Adrenal gland (tissue), 12 donors: ENCODE data around the gene GRPEL1. TPM values are rescaled to one million over a fixed set of nuclear protein-coding genes. Genes with fewer than 3 reads are reported as not detected.

Experiments used
- DNase-seq, 7 donors: peaks; one replicate each; pipeline ENCODE4 v3.0.0-alpha.2; 2019 to 2020
- H3K27ac ChIP-seq, 5 donors: fragments of 200-600 bp; sonication (generic) in 4 of 5; 1 replicate in 3 of 5; 2 replicates in 2 of 5; pipeline versions ENCODE4 v1.5.1 to v1.8.0; 2016 to 2020; ENCODE audit warnings: mild to moderate bottlenecking in 1 of 5
- H3K27me3 ChIP-seq: fragments of 200-600 bp; 2 replicates; pipeline ENCODE4 v1.8.0; 2021
- H3K36me3 ChIP-seq, 2 donors: fragments of 200-600 bp; replicated peaks in 1 of 2; 1 replicate in 1 of 2; 2 replicates in 1 of 2; pipeline versions ENCODE4 v1.5.1 to v1.8.0; 2018 to 2022
- H3K4me1 ChIP-seq, 2 donors: fragments of 200-600 bp; replicated peaks in 1 of 2; 1 replicate in 1 of 2; 2 replicates in 1 of 2; pipeline versions ENCODE4 v1.5.1 to v1.8.0; 2018 to 2021
- H3K4me3 ChIP-seq, 4 donors: fragments of 200-600 bp; sonication (generic) in 3 of 4; one replicate each; pipeline ENCODE4 v1.5.1; 2016 to 2018
- H3K9me3 ChIP-seq, 3 donors: fragments of 200-600 bp; sonication (generic) in 1 of 3; replicated peaks in 1 of 3; 1 replicate in 2 of 3; 2 replicates in 1 of 3; pipeline versions ENCODE4 v1.5.1 to v1.8.0; 2016 to 2021
- CTCF ChIP-seq, 6 experiments: fragments of 450-650 bp in 4 of 6; fragments of 200-600 bp in 2 of 6; sonication (generic) in 1 of 6; IDR thresholded peaks; 1 replicate in 5 of 6; 2 replicates in 1 of 6; pipeline versions ENCODE4 v1.5.1 to v1.8.0; 2016 to 2021; ENCODE audit warnings: antibody characterized with exemption in 6 of 6, mild to moderate bottlenecking in 2 of 6, moderate library complexity in 1 of 6
- POLR2A ChIP-seq, 2 donors: fragments of 450-650 bp; IDR thresholded peaks; one replicate each; pipeline ENCODE4 v1.6.1; 2017; ENCODE audit warnings: antibody characterized with exemption in 2 of 2, mild to moderate bottlenecking in 2 of 2, moderate library complexity in 1 of 2
- WGBS, 4 donors: extraction: QIAGEN DNeasy Blood & Tissue Kit in 2 of 4; methylation state at CpG; one replicate each; pipeline versions ENCODE4 v1.1.5 to v1.1.7; 2013 to 2017; 5-methylcytosine and 5-hydroxymethylcytosine counted together
- intact Hi-C, 2 donors: fragments of 100-400 bp; cut with DNase I; formaldehyde crosslinking; loops; one replicate each; pipeline versions ENCODE4 v1.14.1 to v1.15.0; 2022 to 2023
- polyA plus RNA-seq, 3 donors: library from polyadenylated mRNA; stranded (reverse); fragments of 200-250 nt in 2 of 3; fragments of 350-450 nt in 1 of 3; fragmentation: Illumina TruSeq in 1 of 3; extraction: RNeasy Lipid Tissue Mini Kit (QIAGEN cat#74804) in 1 of 3; gene quantifications; one replicate each; pipeline ENCODE4 v1.2.3, GENCODE V29; 2013 to 2014
- total RNA-seq, 9 donors: library from RNA; depleted of rRNA in 4 of 9; stranded (reverse); fragments of >200 nt in 4 of 9; fragments of 120-200 nt in 1 of 9; fragmentation: NEBNext Ultra II Directional in 1 of 9; extraction: Animal tissue kit (Norgen Biotek cat#: 25700) in 1 of 9; gene quantifications; one replicate each; pipeline versions ENCODE4 v1.1.0 to v1.2.4, GENCODE V29; 2013 to 2023
- donor health status: healthy with polysubstance abuse.
- donor health status: Bipolar disorder and iron deficiency.
- donor health status: DM: yes; HTN: yes; CAD: no.
- donor health status: DM: no; HTN: no; CAD: no.
- donor health status: DM: no; HTN: no; CAD: no.
- donor health status: DM: yes; HTN: yes; CAD: no.

The GRPEL1 gene
- total and polyA plus RNA-seq, 12 donors, result 35.8 to 439 (median 80.0) TPM

GRCh38 chr4:7068883-7069282, 1.0 kb upstream of the GRPEL1 start:
- intact Hi-C loops, result loop anchor here in 1 of 2 donors (5.0 kb wide), 1 partner anchor 352 kb away; the partner anchor contains the start of gene BLOC1S4
- no peaks in the 10 kb centered on the region for H3K27me3 ChIP-seq
- TF ChIP-seq POLR2A (IDR thresholded peaks at IDR 0.05), result no peak
- TF ChIP-seq CTCF (IDR thresholded peaks at IDR 0.05), result no peak
- peak in 1 of 7 donors; percentile 52 for DNase-seq
- H3K27ac ChIP-seq, result peak overlapping the region; percentile 68 to 95 (median 83)
- no peaks in the 10 kb centered on the region for H3K9me3 ChIP-seq
- WGBS, 4 donors, result 16 to 67% (median 25%) methylated on average over 6 to 20 of the region's 20 CpGs
- peaks cover 26 to 39% of the 10 kb centered on the region in 2 donors for H3K4me1 ChIP-seq
- peaks cover 0 to 10% of the 10 kb centered on the region in 2 donors for H3K36me3 ChIP-seq
- H3K4me3 ChIP-seq, result peak overlapping the region in 2 of 4 donors; percentile 44 to 66

- peak in 1 of 6 experiments; percentile 3 for TF ChIP-seq CTCF (IDR thresholded peaks at IDR 0.05)
- no peak for TF ChIP-seq POLR2A (IDR thresholded peaks at IDR 0.05)
- Histone ChIP-seq H3K36me3 (peaks cover 0 to 16% of the 10 kb centered on the region in 2 donors), H3K4me3 (peak overlapping the region; percentile 24 to 66 (median 52)), H3K4me1 (peaks cover 26 to 39% of the 10 kb centered on the region in 2 donors), H3K9me3 (no peaks in the 10 kb centered on the region), H3K27me3 (no peaks in the 10 kb centered on the region), H3K27ac (peak overlapping the region; percentile 68 to 95 (median 83))
- no peak for DNase-seq
- intact Hi-C loops, result loop anchor here in 1 of 2 donors (5.0 kb wide), 1 partner anchor 351 kb away; the partner anchor contains the start of gene BLOC1S4
- 0 to 2% (median 1%) methylated on average over 12 to 50 of the region's 50 CpGs for WGBS, 4 donors
Measured at GRCh38 chr4:7068279-7068842, 497 bp upstream of the GRPEL1 start.

GRCh38 chr4:7067126-7067451, 775 bp downstream of the GRPEL1 start:
- Histone ChIP-seq H3K36me3 (peaks cover 0 to 26% of the 10 kb centered on the region in 2 donors), H3K27ac (peak overlapping the region; percentile 93 to 98 (median 95)), H3K9me3 (no peaks in the 10 kb centered on the region), H3K27me3 (no peaks in the 10 kb centered on the region), H3K4me1 (peaks cover 26 to 39% of the 10 kb centered on the region in 2 donors), H3K4me3 (peak overlapping the region in 3 of 4 donors; percentile 36 to 88 (median 66))
- TF ChIP-seq POLR2A (IDR thresholded peaks at IDR 0.05) (no peak), CTCF (IDR thresholded peaks at IDR 0.05) (no peak)
- peak in 2 of 7 donors; percentile 90 to 91 for DNase-seq
- WGBS, 4 donors, result 1 to 4% (median 2%) methylated on average over 13 of the region's 13 CpGs
- intact Hi-C loops, result loop anchor here in 1 of 2 donors (5.0 kb wide), 1 partner anchor 350 kb away; the partner anchor contains the start of gene BLOC1S4

- no peaks in the 10 kb centered on the region for H3K9me3 ChIP-seq
- peak in 3 of 7 donors; percentile 17 to 51 (median 21) for DNase-seq
- no peaks in the 10 kb centered on the region for H3K27me3 ChIP-seq
- H3K36me3 ChIP-seq, result peaks cover 0 to 32% of the 10 kb centered on the region in 2 donors
- peaks cover 26 to 39% of the 10 kb centered on the region in 2 donors for H3K4me1 ChIP-seq
- intact Hi-C loops, result loop anchor here in 1 of 2 donors (5.0 kb wide), 1 partner anchor 349 kb away; the partner anchor contains the start of gene BLOC1S4
- H3K4me3 ChIP-seq, result peak overlapping the region in 1 of 4 donors; percentile 66
- WGBS, 4 donors, result 55 to 77% (median 57%) methylated on average over 4 of the region's 4 CpGs
- peak overlapping the region; percentile 93 to 98 (median 95) for H3K27ac ChIP-seq
- TF ChIP-seq POLR2A (IDR thresholded peaks at IDR 0.05) (no peak), CTCF (IDR thresholded peaks at IDR 0.05) (no peak)
Measured at GRCh38 chr4:7066493-7066892, 1.4 kb downstream of the GRPEL1 start.
